DMS53 (cell line): ENCODE results near the gene FEZF1.
A peak's percentile ranks its signal among the peaks of the same experiment; 100 is the strongest.

ENCODE experiments used
- DNase-seq: peaks from one replicate; lab custom pipeline; 2025; lab: John Stamatoyannopoulos, UW

FEZF1 gene

GRCh38 chr7:122304319-122304975, at the start of gene FEZF1:
FEZF1 (minus strand) TSS chr7:122304750; CDS start chr7:122304437, 313 bp downstream.
- peak; percentile 79 for DNase-seq

GRCh38 chr7:122352454-122352853, 47.9 kb upstream of the FEZF1 start:
- no peak for DNase-seq

GRCh38 chr7:122350701-122351100, 46.2 kb upstream of the FEZF1 start:
- DNase-seq = no peak

GRCh38 chr7:122344303-122344620, 39.7 kb upstream of the FEZF1 start:
- no peak for DNase-seq

GRCh38 chr7:122343601-122344302, 39.2 kb upstream of the FEZF1 start:
- no peak for DNase-seq

GRCh38 chr7:122340427-122340826, 35.9 kb upstream of the FEZF1 start:
- DNase-seq = no peak

- DNase-seq = no peak
Observed at GRCh38 chr7:122339145-122339904, 34.8 kb upstream of the FEZF1 start.

- no peak for DNase-seq
Observed at GRCh38 chr7:122337011-122337410, 32.5 kb upstream of the FEZF1 start.

GRCh38 chr7:122329145-122329802, 24.7 kb upstream of the FEZF1 start:
- DNase-seq = no peak

GRCh38 chr7:122327969-122328368, 23.4 kb upstream of the FEZF1 start:
- peak; percentile 44 for DNase-seq

- DNase-seq = peak; percentile 38
Observed at GRCh38 chr7:122316467-122317388, 12.2 kb upstream of the FEZF1 start.

- DNase-seq = peak; percentile 54
Observed at GRCh38 chr7:122315507-122316466, 11.2 kb upstream of the FEZF1 start.

GRCh38 chr7:122314284-122314683, 9.7 kb upstream of the FEZF1 start:
- DNase-seq = no peak

GRCh38 chr7:122312789-122313188, 8.2 kb upstream of the FEZF1 start:
- no peak for DNase-seq

GRCh38 chr7:122311734-122312450, 7.3 kb upstream of the FEZF1 start:
- DNase-seq = peak; percentile 35

- peak; percentile 37 for DNase-seq
Observed at GRCh38 chr7:122311050-122311700, 6.6 kb upstream of the FEZF1 start.

- peak; percentile 60 for DNase-seq
Observed at GRCh38 chr7:122310119-122311021, 5.8 kb upstream of the FEZF1 start.

GRCh38 chr7:122309421-122309820, 4.9 kb upstream of the FEZF1 start:
- no peak for DNase-seq
